GM12878 (cell line): ENCODE data around the gene PITX1. TPM values are rescaled to one million over a fixed set of nuclear protein-coding genes. Genes with fewer than 3 reads are reported as not detected.
A peak's percentile ranks its signal among the peaks of the same experiment; 100 is the strongest.

Experiments
- ATAC-seq: fragments of 200-7000 bp; cut with Tn5 transposase; 3 replicates; pipeline ENCODE4 v1.9.1; 2020; ENCODE audit warnings: mild to moderate bottlenecking, moderate library complexity
- BruUV-seq: library from RNA; stranded (reverse); fragments of 400-500 nt; replicated peaks from 2 replicates; lab custom pipeline; 2021; lab: Mats Ljungman, UMichigan
- CTCF ChIA-PET: fragments of 300-600 bp; sonication (Branson Sonifier 250); formaldehyde crosslinking; extraction: SDS; loops from one replicate; lab custom pipeline; 2021; ENCODE audit warnings: inconsistent platforms; lab: Yijun Ruan, JAX
- POLR2A ChIA-PET: fragments of 350-600 bp; formaldehyde crosslinking; extraction: SDS; loops from one replicate; lab custom pipeline; 2021; ENCODE audit warnings: inconsistent platforms; lab: Charles Lee
- RAD21 ChIA-PET: fragments of 300-600 bp; sonication (Branson Sonifier 250); formaldehyde crosslinking; loops from one replicate; lab custom pipeline; 2023; ENCODE audit warnings: antibody characterized with exemption; ENCODE audit not compliant: unreplicated experiment; lab: Charles Lee
- SMC1A ChIA-PET: fragments of 300-600 bp; sonication (Branson Sonifier 250); formaldehyde crosslinking; loops from one replicate; lab custom pipeline; 2023; ENCODE audit not compliant: unreplicated experiment, uncharacterized antibody; lab: Charles Lee
- DNase-seq: peaks from one replicate; pipeline ENCODE4 v3.0.0-alpha.2; 2011; ENCODE audit warnings: low read depth, low spot score
- FAIRE-seq: peaks from 3 replicates; lab custom pipeline; 2011; peaks lifted over from hg19 to GRCh38; lab: Jason Lieb, UNC
- H2AFZ ChIP-seq: 2 replicates; pipeline ENCODE4 v1.6.0; 2011; ENCODE audit warnings: low read depth, low read length, control low read depth; ENCODE audit not compliant: control insufficient read depth
- H3K27ac ChIP-seq: 2 replicates; pipeline ENCODE4 v1.5.1; 2011; ENCODE audit warnings: control low read depth; ENCODE audit not compliant: control insufficient read depth, insufficient read depth
- H3K27me3 ChIP-seq, 2 experiments: replicated peaks in 1 of 2; 2 replicates each; pipeline versions ENCODE4 v1.6.0 to v1.6.1; 2011; ENCODE audit warnings: low read length in 1 of 2; ENCODE audit not compliant: control insufficient read depth in 2 of 2, insufficient read depth in 2 of 2
- H3K36me3 ChIP-seq, 2 experiments: 2 replicates each; pipeline ENCODE4 v1.5.1; 2011; ENCODE audit warnings: low read length in 1 of 2; ENCODE audit not compliant: control insufficient read depth in 2 of 2, insufficient read depth in 2 of 2
- H3K4me1 ChIP-seq: 2 replicates; pipeline ENCODE4 v1.6.1; 2011; ENCODE audit warnings: mild to moderate bottlenecking, low read length, moderate library complexity, mixed read lengths; ENCODE audit not compliant: control insufficient read depth, insufficient read depth
- H3K4me2 ChIP-seq: 2 replicates; pipeline ENCODE4 v1.6.0; 2011; ENCODE audit warnings: control low read depth; ENCODE audit not compliant: control insufficient read depth, insufficient read depth
- H3K4me3 ChIP-seq: fragments of 200-600 bp; sonication (generic); 2 replicates; pipeline ENCODE4 v1.5.1; 2016
- H3K79me2 ChIP-seq: 2 replicates; pipeline ENCODE4 v1.6.0; 2011; ENCODE audit warnings: low read length; ENCODE audit not compliant: control insufficient read depth, insufficient read depth
- H3K9ac ChIP-seq: 2 replicates; pipeline ENCODE4 v1.8.0; 2011; ENCODE audit warnings: low read length, control low read depth, mixed read lengths; ENCODE audit not compliant: control insufficient read depth, insufficient read depth
- H3K9me3 ChIP-seq: replicated peaks from 3 replicates; pipeline ENCODE4 v1.5.1; 2011; ENCODE audit warnings: mild to moderate bottlenecking, low read length; ENCODE audit not compliant: control insufficient read depth, insufficient read depth
- H4K20me1 ChIP-seq: 2 replicates; pipeline ENCODE4 v1.6.0; 2011; ENCODE audit not compliant: control insufficient read depth, insufficient read depth
- CBX3 ChIP-seq: fragments of 200-600 bp; sonication (generic); IDR thresholded peaks from 2 replicates; pipeline ENCODE4 v1.6.1; 2016; ENCODE audit warnings: low read depth, borderline replicate concordance
- CHD1 ChIP-seq: IDR thresholded peaks from 2 replicates; pipeline ENCODE4 v1.6.1; 2012; ENCODE audit warnings: low read depth, low read length, improper control_type of control experiment
- HDAC6 ChIP-seq: fragments of 200-600 bp; sonication (generic); IDR thresholded peaks from one replicate; pipeline ENCODE4 v1.8.0; 2017; ENCODE audit warnings: antibody characterized with exemption; ENCODE audit not compliant: unreplicated experiment
- RELA ChIP-seq: fragments of 450-650 bp; IDR thresholded peaks from 2 replicates; pipeline ENCODE4 v1.8.0; 2014; ENCODE audit warnings: borderline replicate concordance; ENCODE audit not compliant: partially characterized antibody
- ZNF384 ChIP-seq: IDR thresholded peaks from 2 replicates; pipeline ENCODE4 v1.6.1; 2012; ENCODE audit warnings: low read depth, mild to moderate bottlenecking, low read length, improper control_type of control experiment, borderline replicate concordance
- WGBS: methylation state at CpG from one replicate; pipeline ENCODE4 v1.1.6; 2016; ENCODE audit warnings: low lambda C conversion rate; ENCODE audit not compliant: insufficient replicate concordance, insufficient coverage; ENCODE audit errors: missing lambda C conversion rate; 5-methylcytosine and 5-hydroxymethylcytosine counted together
- in situ Hi-C: fragments of 300-500 bp; cut with MboI; formaldehyde crosslinking; loops from 9 replicates; pipeline ENCODE4 v1.14.3; 2018; ENCODE audit warnings: mixed read lengths
- intact Hi-C: fragments of 100-400 bp; cut with micrococcal nuclease; formaldehyde crosslinking; loops from one replicate; pipeline ENCODE4 v1.14.2; 2022; ENCODE audit not compliant: unreplicated experiment
- polyA plus RNA-seq, 11 experiments: library from polyadenylated mRNA; depleted of rRNA in 4 of 11; unstranded in 6 of 11; stranded (reverse) in 5 of 11; fragments of >200 nt; fragmentation: Nextera tagmentation in 4 of 11; fragmentation: Illumina TruSeq in 1 of 11; extraction: Ambion mirVana in 4 of 11; extraction: Trizol in 1 of 11; gene quantifications; 1 replicate in 1 of 11; 2 replicates in 10 of 11; pipeline versions ENCODE4 v1.2.1 to v1.2.3, GENCODE V29; 2011 to 2016; ENCODE audit warnings: inconsistent platforms in 2 of 11, missing spikeins in 2 of 11, low read depth in 1 of 11
- total RNA-seq, 4 experiments: library from RNA; depleted of rRNA in 3 of 4; stranded (reverse); fragments of >200 nt in 3 of 4; fragmentation: Illumina TruSeq in 1 of 4; extraction: Trizol in 1 of 4; gene quantifications; 2 replicates each; pipeline versions ENCODE4 v1.2.1 to v1.2.3, GENCODE V29; 2013 to 2021
- TF ChIP-seq, protein P1 (sequence below): fragments of 450-650 bp; IDR thresholded peaks from 2 replicates; pipeline ENCODE4 v1.6.1; 2017; ENCODE audit warnings: low read depth, mild to moderate bottlenecking, moderate library complexity
- TF ChIP-seq, protein P2 (sequence below): fragments of 450-650 bp; IDR thresholded peaks from 2 replicates; pipeline ENCODE4 v1.6.1; 2018; ENCODE audit warnings: borderline replicate concordance, mild to moderate bottlenecking; ENCODE audit not compliant: partially characterized antibody
- TF ChIP-seq, protein P3 (sequence below): fragments of 450-650 bp; formaldehyde crosslinking; IDR thresholded peaks from 2 replicates; pipeline ENCODE4 v1.4.0; 2020; ENCODE audit warnings: mild to moderate bottlenecking, moderate library complexity

PITX1 gene
- total and polyA plus RNA-seq, 10 of the 15 experiments (the other 5 are each of a cell fraction or from before 2014, with no cell fraction given) = 0.16 to 1.1 (median 0.68) TPM; not detected in 5

DNA sequence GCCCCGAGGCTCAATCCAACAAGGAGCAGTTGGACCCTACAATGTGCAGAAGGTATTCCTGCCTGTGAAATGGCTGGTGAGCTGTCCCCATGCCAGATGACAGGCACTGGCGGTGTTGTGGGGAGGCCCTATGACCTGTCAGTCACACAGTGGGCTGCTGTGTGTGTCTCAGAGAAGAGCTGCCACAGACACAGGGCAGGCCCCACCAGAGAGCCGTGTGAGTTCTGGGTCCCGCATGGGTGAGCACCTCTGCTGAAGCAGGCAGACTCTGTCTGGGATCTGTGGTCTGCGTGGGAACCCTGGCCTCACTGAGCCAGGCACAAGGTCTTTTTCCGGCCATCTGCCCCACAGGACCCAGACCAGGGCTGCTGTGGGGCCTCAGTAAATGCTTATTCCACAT lies 37.3 kb upstream of the PITX1 start:
- WGBS = 18% methylated on average over 6 of the region's 6 CpGs
- intact Hi-C loops = no loop called here
- H3K4me3 ChIP-seq = no peak overlapping the region
- no peaks in the 10 kb centered on the region for H3K4me1 ChIP-seq
- H3K36me3 ChIP-seq = no peaks in the 10 kb centered on the region
- no peak overlapping the region for H3K9ac ChIP-seq
- CTCF ChIA-PET = no interaction called here
- POLR2A ChIA-PET = no interaction called here
- FAIRE-seq (no peak), ATAC-seq (0 out of 3 replicates have a peak, but pooled peaks have one; percentile 27), DNase-seq (no peak)
- H3K27ac ChIP-seq = no peak overlapping the region
- no peaks in the 10 kb centered on the region for H3K9me3 ChIP-seq
- no TSS peak for BruUV-seq
- in situ Hi-C loops = no loop called here
- TF ChIP-seq, protein P1, sequence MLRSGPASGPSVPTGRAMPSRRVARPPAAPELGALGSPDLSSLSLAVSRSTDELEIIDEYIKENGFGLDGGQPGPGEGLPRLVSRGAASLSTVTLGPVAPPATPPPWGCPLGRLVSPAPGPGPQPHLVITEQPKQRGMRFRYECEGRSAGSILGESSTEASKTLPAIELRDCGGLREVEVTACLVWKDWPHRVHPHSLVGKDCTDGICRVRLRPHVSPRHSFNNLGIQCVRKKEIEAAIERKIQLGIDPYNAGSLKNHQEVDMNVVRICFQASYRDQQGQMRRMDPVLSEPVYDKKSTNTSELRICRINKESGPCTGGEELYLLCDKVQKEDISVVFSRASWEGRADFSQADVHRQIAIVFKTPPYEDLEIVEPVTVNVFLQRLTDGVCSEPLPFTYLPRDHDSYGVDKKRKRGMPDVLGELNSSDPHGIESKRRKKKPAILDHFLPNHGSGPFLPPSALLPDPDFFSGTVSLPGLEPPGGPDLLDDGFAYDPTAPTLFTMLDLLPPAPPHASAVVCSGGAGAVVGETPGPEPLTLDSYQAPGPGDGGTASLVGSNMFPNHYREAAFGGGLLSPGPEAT = no peak
- TF ChIP-seq CBX3 (no peak), ZNF384 (no peak), HDAC6 (no peak), RELA (no peak), CHD1 (no peak)
- TF ChIP-seq, protein P2, sequence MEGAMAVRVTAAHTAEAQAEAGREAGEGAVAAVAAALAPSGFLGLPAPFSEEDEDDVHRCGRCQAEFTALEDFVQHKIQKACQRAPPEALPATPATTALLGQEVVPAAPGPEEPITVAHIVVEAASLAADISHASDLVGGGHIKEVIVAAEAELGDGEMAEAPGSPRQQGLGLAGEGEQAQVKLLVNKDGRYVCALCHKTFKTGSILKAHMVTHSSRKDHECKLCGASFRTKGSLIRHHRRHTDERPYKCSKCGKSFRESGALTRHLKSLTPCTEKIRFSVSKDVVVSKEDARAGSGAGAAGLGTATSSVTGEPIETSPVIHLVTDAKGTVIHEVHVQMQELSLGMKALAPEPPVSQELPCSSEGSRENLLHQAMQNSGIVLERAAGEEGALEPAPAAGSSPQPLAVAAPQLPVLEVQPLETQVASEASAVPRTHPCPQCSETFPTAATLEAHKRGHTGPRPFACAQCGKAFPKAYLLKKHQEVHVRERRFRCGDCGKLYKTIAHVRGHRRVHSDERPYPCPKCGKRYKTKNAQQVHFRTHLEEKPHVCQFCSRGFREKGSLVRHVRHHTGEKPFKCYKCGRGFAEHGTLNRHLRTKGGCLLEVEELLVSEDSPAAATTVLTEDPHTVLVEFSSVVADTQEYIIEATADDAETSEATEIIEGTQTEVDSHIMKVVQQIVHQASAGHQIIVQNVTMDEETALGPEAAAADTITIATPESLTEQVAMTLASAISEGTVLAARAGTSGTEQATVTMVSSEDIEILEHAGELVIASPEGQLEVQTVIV = no peak
- TF ChIP-seq, protein P3, sequence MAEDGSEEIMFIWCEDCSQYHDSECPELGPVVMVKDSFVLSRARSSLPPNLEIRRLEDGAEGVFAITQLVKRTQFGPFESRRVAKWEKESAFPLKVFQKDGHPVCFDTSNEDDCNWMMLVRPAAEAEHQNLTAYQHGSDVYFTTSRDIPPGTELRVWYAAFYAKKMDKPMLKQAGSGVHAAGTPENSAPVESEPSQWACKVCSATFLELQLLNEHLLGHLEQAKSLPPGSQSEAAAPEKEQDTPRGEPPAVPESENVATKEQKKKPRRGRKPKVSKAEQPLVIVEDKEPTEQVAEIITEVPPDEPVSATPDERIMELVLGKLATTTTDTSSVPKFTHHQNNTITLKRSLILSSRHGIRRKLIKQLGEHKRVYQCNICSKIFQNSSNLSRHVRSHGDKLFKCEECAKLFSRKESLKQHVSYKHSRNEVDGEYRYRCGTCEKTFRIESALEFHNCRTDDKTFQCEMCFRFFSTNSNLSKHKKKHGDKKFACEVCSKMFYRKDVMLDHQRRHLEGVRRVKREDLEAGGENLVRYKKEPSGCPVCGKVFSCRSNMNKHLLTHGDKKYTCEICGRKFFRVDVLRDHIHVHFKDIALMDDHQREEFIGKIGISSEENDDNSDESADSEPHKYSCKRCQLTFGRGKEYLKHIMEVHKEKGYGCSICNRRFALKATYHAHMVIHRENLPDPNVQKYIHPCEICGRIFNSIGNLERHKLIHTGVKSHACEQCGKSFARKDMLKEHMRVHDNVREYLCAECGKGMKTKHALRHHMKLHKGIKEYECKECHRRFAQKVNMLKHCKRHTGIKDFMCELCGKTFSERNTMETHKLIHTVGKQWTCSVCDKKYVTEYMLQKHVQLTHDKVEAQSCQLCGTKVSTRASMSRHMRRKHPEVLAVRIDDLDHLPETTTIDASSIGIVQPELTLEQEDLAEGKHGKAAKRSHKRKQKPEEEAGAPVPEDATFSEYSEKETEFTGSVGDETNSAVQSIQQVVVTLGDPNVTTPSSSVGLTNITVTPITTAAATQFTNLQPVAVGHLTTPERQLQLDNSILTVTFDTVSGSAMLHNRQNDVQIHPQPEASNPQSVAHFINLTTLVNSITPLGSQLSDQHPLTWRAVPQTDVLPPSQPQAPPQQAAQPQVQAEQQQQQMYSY (CRISPR knock-in tag) = no peak
- no peaks in the 10 kb centered on the region for H4K20me1 ChIP-seq
- no peaks in the 10 kb centered on the region for H3K79me2 ChIP-seq
- SMC1A ChIA-PET = no interaction called here
- no peak overlapping the region for H2AFZ ChIP-seq
- no peak overlapping the region for H3K4me2 ChIP-seq
- peaks cover 1 to 2% of the 10 kb centered on the region in 2 experiments; a peak in 2 of 4 replicates for H3K27me3 ChIP-seq
- RAD21 ChIA-PET = no interaction called here
